Adipocyte (in vitro differentiated cells): ENCODE results near the gene RAP1GAP2.

Source experiments
- DNase-seq: peaks from one replicate; pipeline ENCODE4 v3.0.0-alpha.2; 2015; ENCODE audit warnings: low read depth
- H3K27me3 ChIP-seq: replicated peaks from 2 replicates; pipeline ENCODE4 v1.7.0; 2013; ENCODE audit warnings: mild to moderate bottlenecking, low read length, moderate library complexity; ENCODE audit not compliant: control insufficient read depth, insufficient read depth
- H3K36me3 ChIP-seq: 2 replicates; pipeline ENCODE4 v1.7.0; 2013; ENCODE audit warnings: low read length, mild to moderate bottlenecking, moderate library complexity; ENCODE audit not compliant: control insufficient read depth, insufficient read depth, severe bottlenecking
- H3K4me1 ChIP-seq: 2 replicates; pipeline ENCODE4 v1.7.0; 2013; ENCODE audit warnings: mild to moderate bottlenecking, low read length, moderate library complexity; ENCODE audit not compliant: control insufficient read depth, insufficient read depth
- H3K4me3 ChIP-seq: 2 replicates; pipeline ENCODE4 v1.7.0; 2013; ENCODE audit warnings: mild to moderate bottlenecking, low read length, moderate library complexity
- H3K9ac ChIP-seq: 2 replicates; pipeline ENCODE4 v1.7.0; 2013; ENCODE audit warnings: mild to moderate bottlenecking, low read length, moderate library complexity
- H3K9me3 ChIP-seq: 2 replicates; pipeline ENCODE4 v1.7.0; 2013; ENCODE audit warnings: mild to moderate bottlenecking, low read length, moderate library complexity; ENCODE audit not compliant: control insufficient read depth

Gene RAP1GAP2

DNA sequence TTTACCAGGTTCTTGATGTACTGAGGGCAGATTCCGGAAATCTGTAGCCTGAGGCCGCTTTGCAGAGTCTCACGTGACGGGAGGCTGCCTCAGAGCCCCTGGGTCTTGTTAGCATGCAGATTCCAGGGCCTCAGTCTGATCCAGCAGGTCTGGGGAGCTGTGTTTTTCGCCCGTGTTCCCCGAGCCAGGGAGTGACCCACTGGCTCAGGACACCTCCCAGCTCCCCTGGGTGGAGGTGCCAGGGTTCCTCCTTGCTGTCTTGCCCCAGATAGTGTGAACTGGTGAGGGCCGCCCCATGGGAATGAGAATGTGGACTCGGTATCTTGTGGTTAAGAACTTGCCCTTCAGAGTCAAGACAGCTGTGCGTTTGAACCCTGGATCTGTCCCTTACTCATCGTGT lies 168.6 kb downstream of the RAP1GAP2 start:
- peaks cover 15% of the 10 kb centered on the region for H3K4me1 ChIP-seq
- DNase-seq, result no peak
- no peak overlapping the region for H3K4me3 ChIP-seq
- no peaks in the 10 kb centered on the region for H3K9me3 ChIP-seq
- no peaks in the 10 kb centered on the region for H3K27me3 ChIP-seq
- H3K9ac ChIP-seq, result no peak overlapping the region
- H3K36me3 ChIP-seq, result no peaks in the 10 kb centered on the region

DNA sequence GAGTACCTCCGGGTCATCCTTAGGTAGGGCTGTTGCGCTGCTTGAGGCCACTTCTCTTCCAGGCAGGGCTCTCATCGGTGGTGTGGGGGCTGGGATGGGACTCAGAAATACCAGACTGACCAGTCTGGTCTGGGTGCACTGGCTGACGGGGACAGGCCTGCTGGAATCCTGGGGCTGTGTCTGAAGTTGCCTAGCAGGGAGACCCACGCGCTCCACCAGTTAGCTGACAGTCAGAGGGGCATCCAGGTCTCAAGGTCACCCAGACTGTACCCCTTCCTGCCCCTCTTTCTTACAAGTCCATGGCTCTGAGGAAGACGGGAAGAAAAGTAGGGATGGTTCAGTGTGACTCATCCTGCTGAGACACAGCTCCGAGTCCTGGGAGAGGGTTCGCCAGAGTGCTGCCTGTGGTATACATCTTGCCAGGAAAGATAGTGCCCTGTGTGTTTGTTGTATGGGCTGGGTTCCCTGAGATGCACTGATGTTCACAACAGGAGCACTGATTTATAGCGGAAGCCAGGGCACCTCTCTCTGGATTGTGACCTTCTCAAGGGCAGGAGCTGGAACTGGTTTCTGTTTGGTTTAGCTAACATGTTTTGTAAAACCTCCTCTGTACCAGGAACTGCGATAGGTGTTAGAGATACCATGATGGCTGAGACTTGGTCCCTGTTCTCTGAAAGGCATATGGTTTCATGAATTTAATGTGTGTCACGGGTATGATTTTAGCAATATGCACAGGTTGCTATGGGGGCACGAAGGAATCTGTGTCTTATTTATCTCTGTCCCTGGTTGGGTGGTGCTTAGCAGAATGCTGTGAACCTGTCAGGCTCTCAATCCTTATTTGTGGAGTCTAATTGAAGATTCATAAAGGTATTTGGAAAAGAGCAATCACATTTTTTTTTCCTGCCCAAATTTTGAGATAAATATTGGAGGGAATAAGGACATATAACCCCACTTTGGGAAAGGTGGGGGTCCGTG lies 169.7 kb downstream of the RAP1GAP2 start:
- no peak overlapping the region for H3K4me3 ChIP-seq
- H3K4me1 ChIP-seq, result peaks cover 8% of the 10 kb centered on the region
- H3K9ac ChIP-seq, result no peak overlapping the region
- no peaks in the 10 kb centered on the region for H3K9me3 ChIP-seq
- DNase-seq, result no peak
- no peaks in the 10 kb centered on the region for H3K27me3 ChIP-seq
- no peaks in the 10 kb centered on the region for H3K36me3 ChIP-seq

DNA sequence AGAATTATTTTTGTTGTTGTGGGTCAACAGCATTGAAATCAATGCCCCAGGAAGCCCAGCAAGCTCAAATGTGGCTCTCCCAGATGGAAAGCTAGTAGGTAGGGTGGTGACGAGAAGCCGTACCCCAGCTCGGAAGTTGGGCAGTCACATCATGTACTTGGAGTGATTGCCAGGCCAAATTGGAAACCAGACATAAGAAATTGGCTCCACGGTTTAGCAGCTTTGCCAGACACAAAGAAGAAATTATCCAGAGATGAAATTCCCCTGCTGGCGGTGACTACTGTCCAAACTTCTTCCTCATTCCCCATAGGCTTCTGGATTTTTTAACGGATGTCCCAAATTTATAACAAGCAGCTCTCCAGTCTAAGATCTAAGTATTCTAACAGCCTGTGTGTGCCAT lies 171.3 kb downstream of the RAP1GAP2 start:
- Histone ChIP-seq H3K36me3 (no peaks in the 10 kb centered on the region), H3K4me3 (no peak overlapping the region), H3K4me1 (peaks cover 8% of the 10 kb centered on the region), H3K9ac (no peak overlapping the region), H3K9me3 (no peaks in the 10 kb centered on the region), H3K27me3 (no peaks in the 10 kb centered on the region)
- DNase-seq, result no peak

DNA sequence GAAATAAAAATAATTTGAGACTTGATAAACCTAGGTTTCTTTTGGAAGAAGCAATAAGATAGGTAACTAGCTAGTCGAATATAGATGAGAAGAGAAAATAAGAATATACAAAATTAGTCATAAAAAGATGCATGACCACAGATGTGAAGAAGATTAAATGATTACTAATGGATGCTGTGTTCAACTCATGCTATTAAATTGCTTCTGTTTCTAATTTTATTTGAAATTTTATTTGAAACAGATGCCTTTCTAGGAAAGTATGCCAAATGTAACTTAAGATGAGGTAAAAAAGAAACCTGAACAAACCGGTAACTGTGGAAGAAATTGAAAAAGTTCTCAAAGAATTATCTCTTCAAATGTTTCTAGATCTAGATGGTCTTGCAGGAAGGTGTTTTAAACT lies 175.6 kb downstream of the RAP1GAP2 start:
- Histone ChIP-seq H3K4me1 (no peaks in the 10 kb centered on the region), H3K27me3 (peaks cover 3% of the 10 kb centered on the region), H3K9me3 (no peaks in the 10 kb centered on the region), H3K9ac (no peak overlapping the region), H3K4me3 (no peak overlapping the region), H3K36me3 (no peaks in the 10 kb centered on the region)
- no peak for DNase-seq

DNA sequence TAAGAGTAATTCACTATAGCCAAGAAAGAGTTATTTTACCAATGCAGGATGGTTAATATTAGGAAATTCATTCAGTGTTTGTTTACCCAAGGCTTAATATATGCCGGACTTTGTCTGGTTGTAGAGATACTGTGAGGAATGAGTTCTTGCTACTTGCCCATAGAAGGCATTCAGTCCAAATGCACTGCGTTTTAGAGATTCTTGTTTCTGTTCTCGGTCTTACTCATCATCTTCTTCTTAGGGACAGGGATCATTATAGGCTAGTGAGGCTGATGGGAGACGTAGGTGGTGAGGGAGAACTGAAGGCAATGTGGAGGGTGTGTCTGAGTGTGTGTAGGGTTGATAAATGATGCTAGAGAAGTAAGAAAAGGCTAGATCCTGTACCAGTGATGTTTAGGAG lies 176.5 kb downstream of the RAP1GAP2 start:
- Histone ChIP-seq H3K9me3 (no peaks in the 10 kb centered on the region), H3K4me1 (no peaks in the 10 kb centered on the region), H3K27me3 (peaks cover 3% of the 10 kb centered on the region), H3K36me3 (no peaks in the 10 kb centered on the region), H3K4me3 (no peak overlapping the region), H3K9ac (no peak overlapping the region)
- DNase-seq, result no peak

DNA sequence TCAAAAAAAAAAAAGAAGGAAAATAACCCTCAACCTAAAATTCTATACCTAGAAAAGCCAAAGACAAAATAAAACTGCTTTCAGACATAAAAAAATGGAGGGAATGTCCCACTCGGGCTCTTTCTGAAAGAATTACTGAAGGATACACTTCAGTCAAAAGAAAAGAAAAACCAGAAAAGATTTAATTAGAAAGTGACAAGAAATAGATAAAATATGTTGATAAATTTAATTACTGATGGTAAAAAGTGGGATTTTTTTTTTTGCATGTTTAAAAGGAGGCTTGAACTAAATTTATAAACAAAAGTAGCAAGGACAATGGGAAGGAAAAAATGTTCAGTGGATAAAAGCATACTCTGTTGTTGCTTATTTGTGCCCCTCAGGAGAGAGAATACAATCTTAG lies 178.1 kb downstream of the RAP1GAP2 start:
- H3K27me3 ChIP-seq, result peaks cover 3% of the 10 kb centered on the region
- no peak overlapping the region for H3K9ac ChIP-seq
- H3K9me3 ChIP-seq, result no peaks in the 10 kb centered on the region
- no peak overlapping the region for H3K4me3 ChIP-seq
- no peaks in the 10 kb centered on the region for H3K36me3 ChIP-seq
- no peak for DNase-seq
- H3K4me1 ChIP-seq, result peaks cover 6% of the 10 kb centered on the region

DNA sequence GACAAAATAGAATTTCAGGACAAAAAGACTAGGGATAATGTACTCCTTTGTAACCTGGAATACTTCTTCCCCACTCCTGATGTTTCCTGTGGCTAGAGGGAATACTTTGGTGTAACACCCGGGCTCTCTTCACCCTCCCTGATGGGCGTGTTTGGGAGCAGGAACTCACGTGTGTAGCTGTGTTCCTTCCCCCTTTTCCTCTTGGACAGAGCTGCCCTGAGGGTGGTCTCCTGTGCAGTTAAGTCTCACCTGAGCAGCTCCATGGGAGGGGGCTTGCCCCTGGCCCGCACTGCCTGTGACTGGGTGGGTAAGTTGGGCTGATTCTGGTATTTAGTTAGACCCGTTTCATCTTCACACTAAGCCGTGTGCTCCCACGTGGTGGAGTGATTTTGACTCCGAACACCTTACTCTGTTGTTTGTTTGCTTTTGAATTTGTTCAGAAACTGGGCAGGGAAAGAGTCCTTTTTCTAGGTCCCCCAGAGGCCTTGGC lies 179.3 kb downstream of the RAP1GAP2 start:
- H3K9me3 ChIP-seq, result no peaks in the 10 kb centered on the region
- no peak for DNase-seq
- peak overlapping the region; percentile 30 for H3K4me3 ChIP-seq

DNA sequence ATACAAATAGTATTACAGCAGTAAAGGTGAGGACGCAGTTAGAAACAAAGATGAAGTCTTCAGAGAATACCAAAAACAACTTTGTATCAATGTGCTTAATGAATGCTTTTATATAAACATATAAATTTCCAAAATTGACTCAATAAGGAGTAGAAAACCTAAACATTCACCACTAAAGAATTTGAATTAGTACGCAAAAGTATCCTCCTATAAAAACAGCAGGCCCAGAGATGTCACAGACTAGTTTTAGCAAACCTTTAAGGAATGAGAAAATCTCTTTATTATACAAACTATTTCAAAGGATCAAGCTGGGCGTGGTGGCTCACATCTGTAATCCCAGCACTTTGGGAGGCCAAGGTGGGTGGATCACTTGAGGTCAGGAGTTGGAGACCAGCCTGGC lies 180.9 kb downstream of the RAP1GAP2 start:
- no peaks in the 10 kb centered on the region for H3K36me3 ChIP-seq
- no peak overlapping the region for H3K9ac ChIP-seq
- no peak overlapping the region for H3K4me3 ChIP-seq
- peaks cover 6% of the 10 kb centered on the region for H3K4me1 ChIP-seq
- H3K9me3 ChIP-seq, result no peaks in the 10 kb centered on the region
- no peak for DNase-seq
- H3K27me3 ChIP-seq, result peaks cover 3% of the 10 kb centered on the region

More for the DNA sequence above, 179.3 kb downstream of the RAP1GAP2 start:
- no peak overlapping the region for H3K9ac ChIP-seq
- no peaks in the 10 kb centered on the region for H3K36me3 ChIP-seq
- H3K4me1 ChIP-seq, result peaks cover 6% of the 10 kb centered on the region
- peaks cover 3% of the 10 kb centered on the region for H3K27me3 ChIP-seq

DNA sequence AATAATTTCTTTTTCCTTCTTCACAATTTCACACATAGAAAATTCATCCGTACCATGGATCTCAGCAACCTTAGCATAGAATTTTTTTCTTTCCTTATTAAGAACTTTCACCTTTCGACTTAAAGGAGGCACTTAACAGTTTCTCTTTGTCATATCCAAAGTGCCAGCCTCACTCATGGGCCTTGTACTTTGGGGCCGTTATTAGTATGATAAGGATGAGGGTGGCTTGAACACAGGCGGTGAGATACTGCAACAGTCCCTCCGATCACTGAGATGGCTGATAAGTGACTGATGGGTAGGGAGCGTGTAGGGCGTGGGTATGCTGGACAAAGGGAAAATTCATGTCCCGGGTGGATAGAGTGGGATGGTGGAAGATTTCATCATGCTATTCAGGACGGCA lies 181.9 kb downstream of the RAP1GAP2 start:
- DNase-seq, result no peak
- no peaks in the 10 kb centered on the region for H3K36me3 ChIP-seq
- no peaks in the 10 kb centered on the region for H3K9me3 ChIP-seq
- no peak overlapping the region for H3K4me3 ChIP-seq
- peaks cover 14% of the 10 kb centered on the region for H3K4me1 ChIP-seq
- H3K9ac ChIP-seq, result no peak overlapping the region
- no peaks in the 10 kb centered on the region for H3K27me3 ChIP-seq

DNA sequence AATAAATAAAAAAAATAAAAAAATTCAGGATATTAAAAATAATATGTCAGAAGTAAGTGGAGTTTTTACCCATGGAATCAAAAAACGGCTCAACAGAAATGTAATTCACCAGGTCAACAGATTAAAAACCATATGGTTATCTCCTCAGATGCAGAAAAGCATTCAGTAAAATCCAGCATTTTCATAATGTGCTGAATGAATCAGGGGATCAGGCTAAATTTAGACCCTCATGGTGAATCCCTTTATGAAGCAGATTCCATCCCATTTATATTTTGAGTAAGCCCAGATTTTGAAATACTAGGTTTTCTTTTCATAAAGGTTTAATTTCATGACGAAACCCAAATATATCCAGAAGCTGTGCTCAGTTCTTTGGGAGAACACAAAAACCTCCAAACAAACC lies 182.8 kb downstream of the RAP1GAP2 start:
- DNase-seq, result no peak
- Histone ChIP-seq H3K4me3 (no peak overlapping the region), H3K27me3 (no peaks in the 10 kb centered on the region), H3K4me1 (peaks cover 22% of the 10 kb centered on the region), H3K9me3 (no peaks in the 10 kb centered on the region), H3K9ac (no peak overlapping the region), H3K36me3 (no peaks in the 10 kb centered on the region)

DNA sequence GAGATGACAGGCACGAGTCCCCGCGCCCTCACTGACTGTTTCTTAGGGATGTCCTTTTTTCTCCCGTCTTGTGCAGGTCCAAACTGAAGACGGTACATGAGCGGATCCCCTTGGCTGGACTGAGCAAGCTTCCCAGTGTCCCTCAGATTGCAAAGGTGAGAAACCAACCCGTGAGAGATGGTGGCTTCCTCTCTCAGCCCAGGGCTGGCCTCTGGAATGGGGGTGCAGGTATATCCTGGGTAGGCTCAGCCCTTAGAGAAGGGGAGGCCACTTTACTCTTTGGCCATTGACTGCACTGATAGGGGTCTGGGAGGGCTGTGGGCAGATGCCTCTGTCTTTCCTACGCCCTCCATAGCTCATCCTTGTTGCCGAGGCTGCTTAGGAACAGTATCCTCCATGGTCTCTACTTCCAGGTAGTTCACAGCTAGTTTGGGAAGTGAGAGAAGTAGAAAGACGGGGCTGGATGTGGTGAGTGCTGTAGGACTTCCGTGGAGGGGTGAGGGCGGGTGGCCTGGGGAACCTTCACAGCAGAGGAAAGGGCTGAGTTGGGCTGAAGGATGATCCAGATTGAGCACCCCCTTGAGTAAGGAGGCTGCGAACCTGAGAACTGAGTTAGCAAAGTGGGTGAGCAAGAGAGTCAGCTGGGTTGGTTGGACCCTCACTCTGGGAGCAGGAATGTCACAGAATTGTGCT lies 184.1 kb downstream of the RAP1GAP2 start:
- no peak overlapping the region for H3K4me3 ChIP-seq
- no peak for DNase-seq
- no peaks in the 10 kb centered on the region for H3K36me3 ChIP-seq
- no peaks in the 10 kb centered on the region for H3K9me3 ChIP-seq
- no peaks in the 10 kb centered on the region for H3K27me3 ChIP-seq
- H3K9ac ChIP-seq, result no peak overlapping the region
- H3K4me1 ChIP-seq, result peaks cover 22% of the 10 kb centered on the region
